CD1c-positive myeloid dendritic cell (primary cell): ENCODE data around the gene RNF150.

Source experiments
- DNase-seq: peaks from one replicate; pipeline ENCODE4 v3.0.0-alpha.2; 2016; ENCODE audit errors: extremely low spot score

RNF150 gene

GRCh38 chr4:140926672-140927071, 206.6 kb downstream of the RNF150 start:
- DNase-seq: no peak

DNA sequence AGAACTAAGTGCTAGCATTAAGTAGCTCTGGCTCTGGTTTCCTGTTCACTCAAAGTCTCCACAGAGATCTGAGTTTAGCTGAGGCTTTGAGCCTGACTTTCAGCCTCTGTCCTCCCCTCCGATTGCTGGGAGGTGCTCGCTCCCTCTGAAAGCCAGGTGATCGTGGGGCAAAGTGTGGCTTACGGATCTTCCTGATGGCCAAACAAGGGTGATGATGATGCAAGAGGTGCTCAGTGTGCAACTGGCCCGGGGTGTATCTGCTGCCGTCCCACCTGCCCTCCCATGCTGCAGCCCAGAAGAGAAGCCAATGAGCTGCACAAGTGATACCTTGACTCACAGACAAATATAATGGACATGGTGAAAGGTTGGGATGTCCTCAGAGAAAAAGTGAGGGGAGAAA, 207.9 kb downstream of the RNF150 start:
- DNase-seq: no peak

DNA sequence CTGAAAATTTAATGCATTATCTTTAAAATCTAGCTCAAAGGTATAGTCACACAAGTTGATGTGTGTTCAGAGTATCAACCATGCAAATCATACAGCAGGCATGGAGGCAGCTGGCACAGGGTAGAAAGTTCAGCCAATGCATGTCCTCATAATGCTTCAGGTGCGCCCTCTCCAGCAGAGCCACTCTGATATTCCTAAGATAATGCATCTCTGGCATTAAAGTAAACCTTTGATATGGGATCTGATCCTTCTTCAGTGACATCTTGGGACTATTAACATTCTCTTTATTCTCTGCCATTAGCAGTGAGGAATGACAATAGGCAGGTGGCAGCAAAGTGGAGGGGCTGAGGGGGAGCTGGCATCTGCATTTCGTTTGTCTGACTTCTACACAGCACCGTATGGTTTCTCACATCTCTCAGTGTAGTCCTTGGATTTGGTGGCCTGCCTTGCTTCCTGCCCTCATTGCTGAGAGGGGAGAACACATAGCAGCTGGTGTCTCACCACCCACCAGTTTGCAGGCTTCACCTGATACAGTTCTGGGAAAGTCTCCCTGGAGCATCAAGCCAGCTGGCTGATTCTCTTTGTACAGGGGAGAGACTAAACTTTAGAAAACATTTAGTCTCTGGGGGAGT, 208.4 kb downstream of the RNF150 start:
- DNase-seq: no peak

DNA sequence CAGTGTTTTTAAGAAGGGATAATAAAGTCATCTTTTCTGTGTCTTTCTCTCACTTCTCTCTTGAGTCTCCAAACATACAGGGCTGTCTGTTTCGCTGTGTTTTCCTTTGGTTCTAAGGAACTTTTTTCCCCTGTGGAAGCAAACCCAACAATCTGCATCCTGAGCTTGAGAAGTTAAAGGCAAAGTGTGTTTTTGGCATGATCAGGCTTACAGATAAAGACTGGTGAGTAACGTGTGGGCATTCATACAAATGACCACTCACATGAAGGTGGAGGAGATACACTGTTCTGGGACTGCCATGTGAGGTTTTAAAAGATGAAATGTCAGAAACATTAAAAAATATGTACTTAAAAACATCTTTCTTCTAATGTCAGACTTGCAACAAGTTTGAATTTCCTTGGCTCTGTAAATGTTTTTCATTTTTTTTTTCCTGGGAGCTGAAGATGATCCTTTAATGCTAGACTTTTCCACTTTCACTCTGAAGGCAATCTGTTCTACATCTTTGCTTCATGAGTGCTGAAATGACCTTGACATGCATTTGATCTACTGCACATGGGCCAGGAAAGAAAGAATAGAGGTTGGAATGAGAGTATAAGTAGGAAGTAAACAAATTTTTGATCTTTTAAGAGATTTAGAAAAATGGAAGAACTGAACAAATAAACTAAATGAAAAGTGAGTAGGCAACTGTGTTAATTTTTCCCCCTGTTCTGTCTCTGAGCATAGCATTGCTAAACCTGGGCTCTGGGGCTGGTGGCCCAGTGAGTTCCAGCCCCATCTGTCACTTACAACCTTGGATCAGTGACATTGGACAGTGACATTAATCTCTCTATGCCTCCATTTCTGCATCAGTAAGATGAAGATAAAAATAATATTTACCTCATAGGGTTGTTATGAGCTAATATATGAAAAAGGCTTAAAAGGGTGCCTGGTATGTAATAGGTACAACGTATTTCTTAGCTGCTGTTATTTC, 226.0 kb downstream of the RNF150 start:
- DNase-seq: no peak

DNA sequence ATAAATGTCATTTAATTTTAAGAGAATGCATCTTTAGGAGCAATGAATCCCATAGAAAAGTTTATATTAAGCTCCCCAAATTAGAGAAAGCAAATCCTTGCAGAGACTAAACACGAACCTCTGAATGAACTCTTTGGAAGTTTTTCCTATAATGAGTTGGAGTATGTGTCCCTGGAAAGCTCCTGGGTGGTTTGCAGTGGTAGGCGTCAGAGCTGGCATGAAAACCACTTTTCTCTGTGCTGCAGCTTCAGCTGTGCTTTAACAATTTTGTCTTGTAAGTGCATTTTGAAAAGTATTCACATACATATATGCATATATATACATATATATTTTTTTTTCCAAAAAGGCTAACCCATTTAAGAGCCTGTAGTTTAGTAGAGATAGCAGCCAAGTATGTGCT, 228.4 kb downstream of the RNF150 start:
- DNase-seq: no peak

DNA sequence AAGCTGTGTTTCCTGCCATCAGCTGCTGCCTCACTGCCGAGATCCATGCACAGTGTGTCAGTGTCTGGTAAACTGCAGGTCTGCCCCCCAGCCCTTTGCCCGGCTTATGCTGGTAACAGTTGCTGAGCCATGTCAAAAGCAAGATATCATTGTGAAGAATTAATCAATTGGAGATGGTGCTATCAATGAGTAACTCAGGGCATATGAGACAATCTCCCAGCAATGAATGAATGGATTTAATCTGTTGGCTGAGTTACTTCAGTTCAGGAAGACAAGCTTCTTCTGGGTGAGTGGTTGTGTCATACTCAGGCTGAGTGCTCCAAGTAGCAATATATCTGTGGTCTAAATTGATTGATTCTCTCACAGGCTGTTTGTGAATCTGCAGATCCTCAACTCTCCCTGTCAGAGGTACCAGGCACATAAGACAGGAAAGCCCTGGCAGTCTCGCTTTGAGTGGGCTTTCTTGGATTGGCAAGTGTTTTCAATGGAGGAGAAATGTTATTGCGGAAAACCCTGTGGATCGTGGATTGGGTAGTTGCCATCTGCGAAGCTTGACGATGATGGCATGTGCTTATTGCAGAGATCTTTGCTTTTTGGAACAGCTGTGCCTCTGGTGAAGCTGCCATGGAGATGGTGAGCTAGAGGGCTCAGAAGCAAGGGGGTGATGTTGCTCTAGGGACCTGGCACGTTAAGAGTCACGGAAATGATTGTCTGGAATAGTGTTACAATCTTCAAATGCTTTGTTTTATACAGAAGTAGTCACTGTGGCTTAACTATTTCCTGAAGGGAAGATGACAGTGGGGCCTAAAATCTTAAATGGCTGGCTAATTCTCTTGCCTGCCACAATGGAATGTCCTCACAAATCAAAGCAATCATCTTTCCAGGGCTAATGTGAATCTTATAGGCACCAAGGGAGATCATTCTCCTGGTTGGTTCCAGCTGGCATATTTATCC, 229.5 kb downstream of the RNF150 start:
- DNase-seq: no peak

DNA sequence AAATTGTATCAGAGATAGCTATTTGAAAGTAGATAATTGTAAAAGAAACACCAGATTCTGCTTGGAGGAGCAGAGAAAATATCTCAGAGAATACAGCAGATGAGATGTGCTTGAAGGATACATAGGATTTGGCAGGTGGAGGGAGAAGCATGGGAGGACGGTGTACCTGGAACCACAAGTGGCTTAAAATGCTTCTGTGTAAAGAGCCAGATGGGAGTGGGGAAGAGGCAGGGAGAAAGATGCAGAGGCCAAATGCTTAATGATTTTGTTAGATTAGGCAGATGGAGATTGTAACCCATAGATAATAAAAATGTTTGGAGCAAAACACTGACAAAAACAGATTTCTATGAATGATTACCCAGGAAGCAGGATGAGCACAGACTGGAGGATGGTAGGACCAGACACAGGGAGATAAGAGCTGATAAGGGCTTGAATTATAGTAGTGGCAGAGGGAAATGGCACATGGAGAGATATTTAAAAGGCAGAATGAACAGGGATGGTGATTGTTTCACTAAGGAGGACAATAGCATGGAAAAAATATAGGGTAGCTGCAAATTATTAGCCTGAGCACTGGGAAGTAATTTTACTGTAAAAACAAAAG, 231.4 kb downstream of the RNF150 start:
- DNase-seq: no peak

DNA sequence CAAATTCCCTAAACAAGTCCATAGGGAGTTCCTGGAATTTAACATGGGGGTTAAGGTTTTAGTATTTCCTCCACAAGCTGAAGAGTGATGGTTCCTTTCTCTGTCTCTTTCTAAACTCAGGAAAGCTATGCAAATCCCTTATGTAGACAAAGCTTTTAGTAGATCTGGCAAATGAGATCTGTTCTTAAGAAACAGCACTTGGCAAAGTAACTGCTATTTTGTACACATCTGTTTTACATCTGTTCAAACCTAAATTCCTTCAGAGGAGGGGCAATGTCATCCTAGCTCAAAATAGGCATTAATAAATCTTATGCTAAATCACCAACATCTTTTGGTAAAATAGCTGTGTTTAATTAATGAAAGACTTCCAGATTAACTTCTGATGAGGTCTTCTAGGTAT, 239.3 kb downstream of the RNF150 start:
- DNase-seq: no peak

- no peak for DNase-seq
Observed at GRCh38 chr4:140888054-140888453, 245.2 kb downstream of the RNF150 start.

DNA sequence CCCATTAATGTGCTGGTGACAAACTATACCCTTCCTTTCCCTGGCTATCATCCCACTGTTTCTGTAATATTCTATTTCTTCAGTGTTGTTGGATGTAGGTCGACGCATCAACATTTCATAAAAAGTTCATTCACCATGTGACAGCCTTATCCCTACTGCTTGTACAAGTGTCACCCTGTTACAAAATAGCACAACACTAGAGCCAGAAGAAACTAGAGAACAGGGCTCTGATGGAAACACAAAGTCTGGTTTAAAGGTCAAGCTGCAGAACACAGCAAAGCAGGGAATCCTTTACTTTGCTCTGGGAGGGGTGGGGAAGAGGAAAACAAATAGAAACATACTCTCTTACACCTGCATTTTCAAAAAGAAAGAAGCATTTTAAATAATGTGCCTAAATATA, 245.8 kb downstream of the RNF150 start:
- DNase-seq: no peak

DNA sequence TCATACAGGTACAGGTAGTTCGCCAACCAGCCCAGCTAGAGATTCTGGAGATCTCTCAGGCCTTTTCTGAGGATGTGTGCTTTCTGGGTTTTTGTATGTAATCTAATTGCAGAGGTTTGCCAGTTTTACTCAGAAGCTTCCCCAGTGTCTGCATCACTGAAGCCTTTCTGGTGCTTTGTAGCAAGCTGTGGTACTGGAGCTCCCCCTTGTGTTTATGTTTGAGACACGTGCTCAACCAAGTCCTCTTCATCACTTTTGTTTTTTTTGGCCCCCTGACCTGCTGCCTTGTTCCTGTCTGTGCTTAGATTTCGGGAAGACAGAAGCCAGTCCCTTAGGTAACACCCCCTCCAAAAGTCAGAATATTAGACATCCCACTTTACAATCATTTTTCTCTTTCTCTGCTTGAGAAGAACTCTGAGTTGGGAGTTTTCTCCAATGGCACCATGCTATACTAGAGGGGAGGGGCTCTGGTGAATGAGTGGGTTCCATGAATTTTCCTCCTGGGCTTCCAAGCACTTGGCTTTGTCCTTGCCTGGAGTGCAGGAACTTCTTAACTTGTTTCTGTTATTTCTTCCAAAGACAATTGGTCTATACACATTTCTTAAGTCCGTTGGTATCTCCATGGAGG, 248.7 kb downstream of the RNF150 start:
- DNase-seq: peak; percentile 55

DNA sequence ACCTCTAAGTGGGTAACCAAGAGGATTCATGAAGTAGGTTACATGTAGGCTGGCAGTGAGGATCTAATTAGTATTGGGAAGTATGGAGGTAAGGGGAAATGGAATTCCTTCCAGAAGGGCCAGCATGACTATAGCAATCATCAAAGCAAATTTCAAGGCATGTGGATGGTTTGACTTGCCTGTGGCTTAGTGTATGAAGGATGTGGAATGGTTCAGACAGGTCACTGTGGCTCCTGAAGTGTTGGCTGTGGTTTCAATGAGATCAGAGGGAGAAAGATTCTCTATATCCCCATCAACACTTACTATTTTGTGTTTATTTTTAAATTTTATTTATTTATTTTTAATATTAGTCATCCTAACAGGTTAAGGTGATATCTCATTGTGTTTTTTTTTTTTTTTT, 255.5 kb downstream of the RNF150 start:
- no peak for DNase-seq

- DNase-seq: no peak
Observed at GRCh38 chr4:140876615-140877364, 256.5 kb downstream of the RNF150 start.

DNA sequence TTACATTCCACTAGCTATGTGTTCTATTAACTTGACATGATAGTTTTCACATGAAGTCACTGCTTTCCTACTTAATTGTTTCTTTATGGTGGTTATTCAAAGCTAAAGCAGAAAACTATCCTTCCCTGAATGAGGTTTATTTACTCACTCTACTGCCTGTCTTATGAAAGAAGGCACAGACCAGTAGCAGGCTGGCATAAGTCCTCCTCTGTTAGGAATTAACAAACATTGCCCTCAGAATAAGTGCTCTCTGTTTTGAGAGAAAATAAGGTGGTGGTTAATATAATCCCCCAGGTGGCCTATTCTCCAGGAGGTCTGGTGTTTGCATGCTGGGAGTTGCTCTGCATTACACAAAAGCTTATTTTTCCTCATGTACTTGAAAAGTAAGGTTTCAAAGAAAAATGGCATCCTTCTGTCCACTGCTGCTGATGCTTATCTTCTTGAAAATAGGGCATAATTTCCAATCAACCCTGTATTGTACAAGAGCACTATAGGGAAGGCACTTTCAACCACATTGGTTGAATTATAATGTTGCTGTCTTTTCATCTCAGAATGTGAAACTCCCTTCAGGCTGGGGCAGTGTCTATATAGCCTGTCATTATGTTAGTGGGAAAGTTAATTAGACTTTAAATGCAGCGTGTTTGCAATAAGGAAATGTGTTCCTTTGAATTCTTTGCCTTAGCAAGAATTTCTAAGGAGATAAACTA, 257.4 kb downstream of the RNF150 start:
- DNase-seq: no peak

GRCh38 chr4:140874056-140874455, 259.2 kb downstream of the RNF150 start:
- no peak for DNase-seq

GRCh38 chr4:140871368-140871767, 261.9 kb downstream of the RNF150 start:
- DNase-seq: no peak

GRCh38 chr4:140870427-140870826, 262.8 kb downstream of the RNF150 start:
- no peak for DNase-seq

GRCh38 chr4:140869446-140869845, 263.8 kb downstream of the RNF150 start:
- DNase-seq: no peak

DNA sequence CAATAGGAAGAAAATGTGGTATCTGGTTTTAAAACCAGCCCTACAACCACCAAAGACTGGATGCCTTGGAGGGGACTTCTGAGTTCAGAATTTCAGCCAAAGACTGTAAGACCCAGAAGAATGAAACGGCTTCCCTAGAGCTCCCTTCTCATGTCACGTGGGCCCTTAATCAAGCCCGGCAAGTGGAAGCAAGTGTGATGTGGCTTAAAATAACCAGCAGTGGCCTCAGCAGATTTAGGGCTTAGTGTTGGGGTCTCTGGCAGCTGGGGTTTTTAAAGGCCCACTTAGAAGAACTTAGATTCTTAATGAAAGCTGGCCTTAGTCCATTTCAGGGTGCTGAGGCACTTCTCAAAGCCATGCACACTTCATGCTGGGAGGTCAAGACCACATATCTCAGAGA, 265.9 kb downstream of the RNF150 start:
- no peak for DNase-seq

DNA sequence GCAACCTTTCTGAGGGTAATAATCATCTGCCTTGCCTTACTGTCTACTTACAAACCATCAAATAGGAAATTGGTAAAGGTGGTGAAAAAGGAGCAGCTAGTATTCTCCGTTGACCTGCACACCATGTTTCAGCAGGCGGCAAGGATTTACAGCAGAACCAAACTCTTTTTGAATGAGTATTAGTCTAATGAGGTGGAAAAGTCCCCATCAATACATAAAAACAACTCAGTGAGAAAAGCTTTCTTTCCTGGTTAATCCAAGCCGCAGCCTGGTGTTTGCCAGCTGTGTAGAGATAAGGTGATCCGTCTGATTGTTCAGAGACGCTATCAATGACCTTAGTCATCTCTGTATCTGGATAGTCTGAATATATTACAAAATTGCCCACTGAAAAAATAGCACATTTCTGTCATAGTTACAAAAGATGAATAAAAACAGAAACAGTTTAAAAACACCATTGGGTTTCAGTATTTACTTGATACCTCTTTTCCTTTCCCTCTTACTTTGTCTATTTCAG, 266.7 kb downstream of the RNF150 start:
- DNase-seq: no peak
